H1 (cell line): ENCODE data around the gene C13orf42. TPM values are rescaled to one million over a fixed set of nuclear protein-coding genes. Genes with fewer than 3 reads are reported as not detected.

Source experiments
- CHD7 ChIP-seq: fragments of 300-600 bp; sonication (generic); IDR thresholded peaks from 2 replicates; pipeline ENCODE4 v1.7.1; 2012; ENCODE audit warnings: low read length, moderate library complexity, mild to moderate bottlenecking, inconsistent platforms; ENCODE audit not compliant: insufficient replicate concordance
- polyA plus RNA-seq, 7 experiments: library from polyadenylated mRNA; depleted of rRNA in 3 of 7; stranded (reverse) in 5 of 7; unstranded in 2 of 7; fragments of >200 nt in 5 of 7; fragments of 200-250 nt in 2 of 7; gene quantifications; 1 replicate in 5 of 7; 2 replicates in 1 of 7; 4 replicates in 1 of 7; pipeline versions ENCODE4 v1.2.1 to v1.2.3, GENCODE V29; 2011 to 2013; ENCODE audit warnings: missing spikeins in 2 of 7, mixed read lengths in 2 of 7
- total RNA-seq: library from RNA; stranded (reverse); fragmentation: NEBNext Ultra II Directional; extraction: Animal tissue kit (Norgen Biotek cat#: 25700); gene quantifications from 2 replicates; pipeline ENCODE4 v1.2.1, GENCODE V29; 2021

The C13orf42 gene
- total and polyA plus RNA-seq, 2 of the 8 experiments (the other 6 are each of a cell fraction or from before 2014, with no cell fraction given): 9.9 to 10.1 TPM

- no peak for TF ChIP-seq CHD7
These were observed 44.9 kb upstream of the C13orf42 start (continued) for GRCh38 chr13:51155776-51156515.
